ENCODE measurements around the gene PTK6. TPM values are rescaled to one million over a fixed set of nuclear protein-coding genes. Genes with fewer than 3 reads are reported as not detected.
A peak's percentile ranks its signal among the peaks of the same experiment; 100 is the strongest.

Gene PTK6
- total RNA-seq, 1 donor from 2014 or later: not detected

- intact Hi-C loops (cut with micrococcal nuclease): no loop called here
- H3K27me3 ChIP-seq (ENCODE audit: low read depth): peaks cover 66% of the 10 kb centered on the region
- H3K27ac ChIP-seq (replicated peaks): peak overlapping the region; percentile 94
- peaks cover 36% of the 10 kb centered on the region for H3K36me3 ChIP-seq
- H3K9me3 ChIP-seq (replicated peaks): no peaks in the 10 kb centered on the region
- peak overlapping the region; percentile 77 for H3K4me3 ChIP-seq
- peak; percentile 65 for DNase-seq
- peaks cover 64% of the 10 kb centered on the region for H3K4me1 ChIP-seq
- TF ChIP-seq CTCF (IDR thresholded peaks at IDR 0.05; ENCODE audit: borderline replicate concordance): peak; percentile 96
Observed at GRCh38 chr20:63495741-63496595, 41.2 kb downstream of the PTK6 start.

DNA sequence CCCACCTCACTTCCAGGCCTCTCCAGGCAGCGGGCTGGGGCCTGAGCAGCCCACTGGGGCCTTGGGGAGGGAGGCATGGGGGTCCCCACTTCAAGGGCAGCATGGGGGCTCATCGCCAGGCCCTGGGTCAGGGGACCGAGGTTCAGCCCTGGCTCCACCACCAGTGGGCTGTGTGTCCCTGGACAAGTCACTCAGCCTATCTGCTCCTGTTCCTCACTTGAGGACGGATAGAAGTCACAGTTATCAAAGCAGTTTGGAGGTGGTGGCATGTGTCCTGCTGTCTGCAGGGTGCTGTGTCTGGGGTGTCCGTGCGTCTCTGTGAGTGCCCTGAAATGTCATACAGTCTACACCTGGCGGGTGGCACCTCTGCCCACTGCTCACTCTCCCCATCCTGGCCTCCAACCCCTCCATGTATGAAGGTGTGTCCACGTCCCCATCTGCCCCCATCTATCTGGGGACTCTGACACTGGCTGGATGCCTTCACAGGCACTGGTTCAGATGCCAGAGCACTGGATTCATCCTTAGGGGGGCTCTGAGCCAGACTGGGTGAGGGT lies 41.9 kb downstream of the PTK6 start:
- DNase-seq: no peak
- H3K27ac ChIP-seq (replicated peaks): peak overlapping the region; percentile 94
- H3K4me1 ChIP-seq: peaks cover 61% of the 10 kb centered on the region
- peaks cover 43% of the 10 kb centered on the region for H3K36me3 ChIP-seq
- no peak for TF ChIP-seq CTCF (IDR thresholded peaks at IDR 0.05; ENCODE audit: borderline replicate concordance)
- H3K4me3 ChIP-seq: peak overlapping the region; percentile 77
- peaks cover 66% of the 10 kb centered on the region for H3K27me3 ChIP-seq (ENCODE audit: low read depth)
- intact Hi-C loops (cut with micrococcal nuclease): no loop called here
- no peaks in the 10 kb centered on the region for H3K9me3 ChIP-seq (replicated peaks)

DNA sequence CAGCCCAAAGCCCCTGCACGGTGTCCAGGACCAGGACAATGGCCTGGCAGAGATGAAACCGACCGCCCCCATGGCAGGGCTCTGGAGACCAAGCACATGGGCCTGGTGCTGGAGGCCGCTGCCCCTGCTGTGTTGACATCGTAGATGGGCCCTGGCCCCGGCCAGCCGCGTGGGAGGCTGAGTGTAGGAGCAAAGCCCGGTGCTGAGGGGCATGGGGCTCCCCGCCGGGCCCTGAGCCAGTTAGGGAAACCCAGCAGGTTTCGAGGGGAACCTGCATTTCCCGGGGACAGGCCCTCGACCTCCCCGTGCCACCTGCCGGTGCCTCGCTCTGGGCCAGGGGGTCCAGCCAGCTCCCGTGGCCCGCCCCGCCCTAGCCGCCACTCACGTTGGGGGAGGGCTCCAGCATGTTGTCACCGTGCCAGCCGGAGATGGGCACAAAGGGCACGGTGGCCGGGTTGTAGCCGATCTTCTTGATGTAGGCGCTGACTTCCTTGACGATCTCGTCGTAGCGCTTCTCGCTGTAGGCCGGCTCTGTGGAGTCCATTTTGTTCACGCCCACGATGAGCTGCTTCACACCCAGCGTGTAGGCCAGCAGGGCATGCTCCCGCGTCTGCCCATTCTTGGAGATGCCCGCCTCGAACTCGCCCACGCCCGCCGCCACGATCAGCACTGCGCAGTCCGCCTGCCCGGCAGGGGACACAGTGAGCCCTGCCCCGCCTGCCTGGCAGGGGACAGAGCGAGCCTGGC lies 42.6 kb downstream of the PTK6 start:
- Histone ChIP-seq H3K4me1 (peaks cover 54% of the 10 kb centered on the region), H3K27me3 (ENCODE audit: low read depth) (peaks cover 66% of the 10 kb centered on the region), H3K4me3 (no peak overlapping the region), H3K27ac (replicated peaks) (no peak overlapping the region), H3K36me3 (peaks cover 48% of the 10 kb centered on the region), H3K9me3 (replicated peaks) (no peaks in the 10 kb centered on the region)
- no peak for TF ChIP-seq CTCF (IDR thresholded peaks at IDR 0.05; ENCODE audit: borderline replicate concordance)
- intact Hi-C loops (cut with micrococcal nuclease): no loop called here
- peak; percentile 15 for DNase-seq

GRCh38 chr20:63494084-63494419 lies 43.1 kb downstream of the PTK6 start:
- Histone ChIP-seq H3K4me3 (no peak overlapping the region), H3K36me3 (peaks cover 51% of the 10 kb centered on the region), H3K9me3 (replicated peaks) (no peaks in the 10 kb centered on the region), H3K27ac (replicated peaks) (no peak overlapping the region), H3K4me1 (peaks cover 49% of the 10 kb centered on the region), H3K27me3 (ENCODE audit: low read depth) (peaks cover 66% of the 10 kb centered on the region)
- intact Hi-C loops (cut with micrococcal nuclease): no loop called here
- no peak for TF ChIP-seq CTCF (IDR thresholded peaks at IDR 0.05; ENCODE audit: borderline replicate concordance)
- DNase-seq: peak; percentile 10

DNA sequence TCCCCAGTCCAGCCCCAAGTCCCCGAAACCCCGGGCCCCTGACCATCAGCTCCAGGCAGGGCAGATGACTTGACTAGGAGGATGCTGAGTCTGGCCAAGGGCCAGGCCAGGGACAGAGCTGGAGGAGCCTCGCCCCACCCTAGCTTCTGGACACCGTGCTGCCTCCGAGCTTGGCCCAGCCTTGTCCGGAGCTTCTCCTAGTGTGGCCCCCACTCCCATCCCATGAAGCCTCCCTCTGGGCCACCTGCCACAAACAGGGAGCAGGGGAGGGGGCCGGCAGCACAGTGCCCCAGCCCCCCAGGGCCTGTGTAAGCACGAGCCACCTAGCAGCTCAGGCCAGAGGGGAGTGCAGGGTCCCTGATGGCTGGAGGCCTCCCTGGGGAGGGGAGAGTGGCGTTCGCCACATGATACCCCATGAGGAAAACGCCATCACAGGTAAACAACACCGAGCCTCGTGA lies 43.6 kb downstream of the PTK6 start:
- H3K27me3 ChIP-seq (ENCODE audit: low read depth): peaks cover 66% of the 10 kb centered on the region
- H3K27ac ChIP-seq (replicated peaks): no peak overlapping the region
- H3K9me3 ChIP-seq (replicated peaks): no peaks in the 10 kb centered on the region
- no peak for TF ChIP-seq CTCF (IDR thresholded peaks at IDR 0.05; ENCODE audit: borderline replicate concordance)
- DNase-seq: no peak
- H3K4me1 ChIP-seq: peaks cover 52% of the 10 kb centered on the region
- intact Hi-C loops (cut with micrococcal nuclease): no loop called here
- H3K36me3 ChIP-seq: peaks cover 56% of the 10 kb centered on the region
- no peak overlapping the region for H3K4me3 ChIP-seq

Measured in left ventricle myocardium inferior (tissue), 1 donor.